Ovary (tissue), 9 donors: ENCODE data around the gene ACVR1B. TPM values are rescaled to one million over a fixed set of nuclear protein-coding genes. Genes with fewer than 3 reads are reported as not detected.

Source experiments
- DNase-seq, 5 donors: peaks; one replicate each; pipeline ENCODE4 v3.0.0-alpha.2; 2019 to 2020
- H3K27ac ChIP-seq, 2 donors: fragments of 200-600 bp; one replicate each; pipeline versions ENCODE4 v1.5.1 to v1.8.0; 2019 to 2022
- H3K27me3 ChIP-seq: fragments of 200-600 bp; one replicate; pipeline ENCODE4 v1.8.0; 2022
- H3K36me3 ChIP-seq: fragments of 200-600 bp; sonication (generic); one replicate; pipeline ENCODE4 v1.5.1; 2019
- H3K4me1 ChIP-seq: one replicate; pipeline ENCODE4 v1.8.1; 2013; ENCODE audit warnings: mild to moderate bottlenecking, moderate library complexity; ENCODE audit not compliant: insufficient read depth
- H3K4me3 ChIP-seq: fragments of 200-600 bp; sonication (generic); one replicate; pipeline ENCODE4 v1.5.1; 2017
- H3K9me3 ChIP-seq, 2 donors: fragments of 200-600 bp in 1 of 2; sonication (generic) in 1 of 2; one replicate each; pipeline versions ENCODE4 v1.5.1 to v1.8.1; 2013 to 2019; ENCODE audit warnings: mild to moderate bottlenecking in 1 of 2, moderate library complexity in 1 of 2
- CTCF ChIP-seq, 3 donors: fragments of 450-650 bp in 2 of 3; fragments of 200-600 bp in 1 of 3; IDR thresholded peaks; one replicate each; pipeline versions ENCODE4 v1.5.1 to v1.8.0; 2016 to 2022; ENCODE audit warnings: antibody characterized with exemption in 3 of 3, mild to moderate bottlenecking in 1 of 3
- EP300 ChIP-seq: sonication (generic); formaldehyde crosslinking; IDR thresholded peaks from one replicate; pipeline ENCODE4 v1.6.1; 2017; ENCODE audit warnings: antibody characterized with exemption
- POLR2A ChIP-seq: fragments of 450-650 bp; IDR thresholded peaks from one replicate; pipeline ENCODE4 v1.6.1; 2017; ENCODE audit warnings: antibody characterized with exemption, mild to moderate bottlenecking, moderate library complexity
- WGBS, 3 donors: extraction: QIAGEN DNeasy Blood & Tissue Kit in 1 of 3; methylation state at CpG; one replicate each; pipeline versions ENCODE4 v1.1.5 to v1.1.7; 2013 to 2017; 5-methylcytosine and 5-hydroxymethylcytosine counted together
- intact Hi-C, 4 donors: fragments of 100-400 bp; cut with DNase I; formaldehyde crosslinking; loops; one replicate each; pipeline versions ENCODE4 v1.11.0 to v1.15.1; 2022 to 2023
- polyA plus RNA-seq, 2 donors: library from polyadenylated mRNA; stranded (reverse); fragments of 200-250 nt in 1 of 2; fragments of 350-450 nt in 1 of 2; fragmentation: Illumina TruSeq in 1 of 2; extraction: RNeasy Lipid Tissue Mini Kit (QIAGEN cat#74804) in 1 of 2; gene quantifications; one replicate each; pipeline ENCODE4 v1.2.3, GENCODE V29; 2013 to 2014
- total RNA-seq, 7 donors: library from RNA; depleted of rRNA in 2 of 7; stranded (reverse); fragments of >200 nt in 2 of 7; fragmentation: NEBNext Ultra II Directional in 3 of 7; extraction: Animal tissue kit (Norgen Biotek cat#: 25700) in 3 of 7; gene quantifications; one replicate each; pipeline versions ENCODE4 v1.1.0 to v1.2.4, GENCODE V29; 2016 to 2023
- donor health status: DM: no; HTN: no; CAD: no; lungs with moderate emphysema.
- donor health status: DM: no; HTN: no; CAD: no.
- donor health status: Bipolar disorder and iron deficiency.
- donor health status: DM: yes; HTN: yes; CAD: no.
- donor health status: DM: no; HTN: no; CAD: no.
- donor health status: DM: yes; HTN: yes; CAD: no.

ACVR1B gene
- total and polyA plus RNA-seq, 9 donors = 6.9 to 27.3 (median 19.1) TPM

GRCh38 chr12:51997136-51997535 lies 45.6 kb downstream of the ACVR1B start:
- intact Hi-C loops = no loop called here
- WGBS, 3 donors = 82 to 87% (median 82%) methylated on average over 5 of the region's 5 CpGs

GRCh38 chr12:52003016-52003550 lies 51.6 kb downstream of the ACVR1B start:
- WGBS, 3 donors = 85 to 88% (median 85%) methylated on average over 8 of the region's 8 CpGs

More at GRCh38 chr12:51997136-51997535, 45.6 kb downstream of the ACVR1B start:
- no peaks in the 10 kb centered on the region for H3K36me3 ChIP-seq
- no peaks in the 10 kb centered on the region for H3K9me3 ChIP-seq
- H3K27ac ChIP-seq = no peak overlapping the region
- no peaks in the 10 kb centered on the region for H3K4me1 ChIP-seq
- no peaks in the 10 kb centered on the region for H3K27me3 ChIP-seq
- no peak overlapping the region for H3K4me3 ChIP-seq
- DNase-seq = no peak
- TF ChIP-seq POLR2A (no peak), EP300 (no peak), CTCF (IDR thresholded peaks at IDR 0.05) (no peak)

GRCh38 chr12:52003591-52003990 lies 52.1 kb downstream of the ACVR1B start:
- intact Hi-C loops = loop anchor here in 2 of 4 donors (2.0 kb wide), 1 partner anchor 19 kb away; no protein-coding TSS in a partner anchor
- H3K27me3 ChIP-seq = no peaks in the 10 kb centered on the region
- H3K36me3 ChIP-seq = no peaks in the 10 kb centered on the region
- no peak for TF ChIP-seq EP300
- no peak for TF ChIP-seq CTCF (IDR thresholded peaks at IDR 0.05)
- no peak for TF ChIP-seq POLR2A
- no peaks in the 10 kb centered on the region for H3K9me3 ChIP-seq
- WGBS, 3 donors = 57 to 75% (median 63%) methylated on average over 6 of the region's 6 CpGs
- DNase-seq = no peak
- no peak overlapping the region for H3K4me3 ChIP-seq
- peaks cover 1% of the 10 kb centered on the region for H3K4me1 ChIP-seq
- H3K27ac ChIP-seq = no peak overlapping the region

More at GRCh38 chr12:52003016-52003550, 51.6 kb downstream of the ACVR1B start:
- no peak overlapping the region for H3K27ac ChIP-seq
- intact Hi-C loops = loop anchor here in 2 of 4 donors (2.0 kb wide), 1 partner anchor 20 kb away; no protein-coding TSS in a partner anchor
- H3K4me3 ChIP-seq = no peak overlapping the region
- H3K4me1 ChIP-seq = no peaks in the 10 kb centered on the region
- H3K36me3 ChIP-seq = no peaks in the 10 kb centered on the region
- H3K27me3 ChIP-seq = no peaks in the 10 kb centered on the region
- TF ChIP-seq EP300 (no peak), CTCF (IDR thresholded peaks at IDR 0.05) (no peak), POLR2A (no peak)
- DNase-seq = no peak
- H3K9me3 ChIP-seq = no peaks in the 10 kb centered on the region

- no peaks in the 10 kb centered on the region for H3K9me3 ChIP-seq
- H3K4me3 ChIP-seq = no peak overlapping the region
- intact Hi-C loops = loop anchor here in 1 of 4 donors (2.0 kb wide), 1 partner anchor 21 kb away; no protein-coding TSS in a partner anchor
- no peaks in the 10 kb centered on the region for H3K27me3 ChIP-seq
- no peaks in the 10 kb centered on the region for H3K36me3 ChIP-seq
- 52 to 55% (median 53%) methylated on average over 5 of the region's 5 CpGs for WGBS, 3 donors
- H3K4me1 ChIP-seq = peaks cover 7% of the 10 kb centered on the region
- peak; percentile 72 to 82 (median 79) for DNase-seq
- no peak for TF ChIP-seq EP300
- no peak for TF ChIP-seq POLR2A
- TF ChIP-seq CTCF (IDR thresholded peaks at IDR 0.05) = peak; percentile 51 to 87 (median 87)
- peak overlapping the region in 1 of 2 donors; percentile 30 for H3K27ac ChIP-seq
These were observed 52.6 kb downstream of the ACVR1B start for GRCh38 chr12:52004042-52004648.
